T-cell (primary cell): ENCODE data around the gene LYRM4. TPM values are rescaled to one million over a fixed set of nuclear protein-coding genes. Genes with fewer than 3 reads are reported as not detected.

Source experiments
- ATAC-seq, 4 experiments: fragments of 200-7000 bp in 3 of 4; fragments of 150-1000 bp in 1 of 4; cut with Tn5 transposase; replicated peaks in 1 of 4; 1 replicate in 3 of 4; 2 replicates in 1 of 4; pipeline ENCODE4 v1.10.0; 2021; ENCODE audit warnings: moderate library complexity in 3 of 4, mild to moderate bottlenecking in 2 of 4, moderate number of reproducible peaks in 1 of 4
- CTCF ChIA-PET, 2 donors: fragments of 300-600 bp; sonication (Branson Sonifier 250); formaldehyde crosslinking; loops; one replicate each; lab custom pipeline; 2022; ENCODE audit warnings: antibody characterized with exemption in 2 of 2; lab: Charles Lee
- POLR2A ChIA-PET, 2 donors: fragments of 300-600 bp; sonication (Branson Sonifier 250); formaldehyde crosslinking; loops; one replicate each; lab custom pipeline; 2022; ENCODE audit warnings: antibody characterized with exemption in 2 of 2; lab: Charles Lee
- DNase-seq, 35 experiments: peaks; one replicate each; pipeline versions ENCODE4 v3.0.0 to v3.0.0-alpha.2; 2013 to 2023
- H3K27ac ChIP-seq: one replicate; pipeline ENCODE4 v1.5.1; 2013; ENCODE audit warnings: low read length
- H3K27me3 ChIP-seq, 2 experiments: replicated peaks in 1 of 2; 1 replicate in 1 of 2; 2 replicates in 1 of 2; pipeline versions ENCODE4 v1.6.1 to v1.7.0; 2013; ENCODE audit warnings: low read length in 1 of 2, mixed read lengths in 1 of 2; ENCODE audit not compliant: control insufficient read depth in 2 of 2, insufficient read depth in 2 of 2; ENCODE audit errors: extremely low read depth in 1 of 2
- H3K36me3 ChIP-seq, 2 donors: 1 replicate in 1 of 2; 2 replicates in 1 of 2; pipeline versions ENCODE4 v1.6.1 to v1.7.0; 2013; ENCODE audit warnings: low read length in 1 of 2; ENCODE audit not compliant: control insufficient read depth in 2 of 2, insufficient read depth in 1 of 2; ENCODE audit errors: extremely low read depth in 1 of 2
- H3K4me1 ChIP-seq, 2 experiments: 1 replicate in 1 of 2; 2 replicates in 1 of 2; pipeline versions ENCODE4 v1.6.1 to v1.7.0; 2013; ENCODE audit warnings: low read length in 2 of 2, mixed read lengths in 1 of 2; ENCODE audit not compliant: insufficient read depth in 2 of 2, control insufficient read depth in 1 of 2; ENCODE audit errors: extremely low read depth in 1 of 2
- H3K4me3 ChIP-seq, 2 donors: 1 replicate in 1 of 2; 2 replicates in 1 of 2; pipeline versions ENCODE4 v1.5.1 to v1.7.0; 2013; ENCODE audit warnings: mild to moderate bottlenecking in 2 of 2, low read length in 1 of 2, moderate library complexity in 1 of 2; ENCODE audit not compliant: control insufficient read depth in 1 of 2; ENCODE audit errors: extremely low read depth in 1 of 2
- H3K9me3 ChIP-seq: 2 replicates; pipeline ENCODE4 v1.7.0; 2013
- H3K27ac Mint-ChIP-seq, 2 donors: one replicate each; pipeline ENCODE4 v1.8.0; 2020 to 2021; ENCODE audit warnings: mild to moderate bottlenecking in 2 of 2, mixed read lengths in 2 of 2
- H3K27me3 Mint-ChIP-seq, 2 donors: one replicate each; pipeline ENCODE4 v1.8.0; 2021 to 2022; ENCODE audit warnings: mixed read lengths in 2 of 2
- H3K36me3 Mint-ChIP-seq: one replicate; pipeline ENCODE4 v1.8.0; 2021; ENCODE audit warnings: mixed read lengths
- H3K4me1 Mint-ChIP-seq, 3 donors: one replicate each; pipeline ENCODE4 v1.8.0; 2020 to 2022; ENCODE audit warnings: mixed read lengths in 3 of 3, mild to moderate bottlenecking in 1 of 3
- H3K4me3 Mint-ChIP-seq, 3 donors: one replicate each; pipeline ENCODE4 v1.8.0; 2020 to 2022; ENCODE audit warnings: mild to moderate bottlenecking in 3 of 3, mixed read lengths in 3 of 3, moderate library complexity in 3 of 3
- H3K9me3 Mint-ChIP-seq, 3 donors: one replicate each; pipeline ENCODE4 v1.8.0; 2020 to 2022; ENCODE audit warnings: mixed read lengths in 3 of 3
- WGBS: methylation state at CpG from one replicate; pipeline ENCODE4 v1.1.5; 2013; ENCODE audit warnings: missing lambda C conversion rate; ENCODE audit not compliant: insufficient coverage; 5-methylcytosine and 5-hydroxymethylcytosine counted together
- total RNA-seq, 35 experiments: library from RNA in 6 of 35; stranded (reverse) in 6 of 35; fragments of 120-200 nt in 1 of 35; gene quantifications; one replicate each; pipeline versions ENCODE4 v1.2.1 to v1.2.4 and lab custom pipeline; 2013 to 2026

The LYRM4 gene
- total RNA-seq, 5 donors from 2014 or later (not counting 1 experiment from before 2014, with no cell fraction given) = 17.7 to 25.6 (median 20.4) TPM

DNA sequence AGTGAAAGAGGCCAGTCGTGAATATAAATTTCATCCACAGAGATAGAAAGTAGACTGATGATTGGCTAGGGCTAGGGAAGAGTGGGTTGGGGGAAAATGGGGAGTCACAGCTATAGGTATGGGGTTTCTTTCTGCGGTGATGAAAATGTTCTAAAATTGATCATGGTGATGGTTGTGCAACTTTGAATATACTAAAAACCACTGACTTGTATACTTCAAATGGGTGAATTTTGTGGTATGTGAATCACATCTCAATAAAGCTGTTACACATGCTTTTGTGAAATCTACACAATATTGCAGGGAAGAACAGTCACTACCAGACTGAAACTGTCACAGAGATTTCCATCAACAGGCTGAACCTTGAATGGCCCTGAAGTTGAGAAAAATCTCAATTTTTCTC lies 61.5 kb downstream of the LYRM4 start:
- ChIA-PET POLR2A (no interaction called here), CTCF (interaction anchor here in 1 of 2 donors (0.6 kb wide), 1 partner anchor 11 kb away, joined by 3 read pairs; no protein-coding TSS in a partner anchor)
- no CpG with 5 or more reads among the region's 2 CpGs for WGBS
- Mint-ChIP-seq H3K36me3 (peaks cover 15% of the 10 kb centered on the region), H3K27me3 (no peaks in the 10 kb centered on the region), H3K4me3 (no peak overlapping the region), H3K4me1 (peaks cover 0 to 9% (median 0%) of the 10 kb centered on the region in 3 donors), H3K27ac (no peak overlapping the region), H3K9me3 (no peaks in the 10 kb centered on the region)
- no peak overlapping the region for H3K4me3 ChIP-seq
- ATAC-seq = no peak
- no peaks in the 10 kb centered on the region for H3K4me1 ChIP-seq
- H3K27ac ChIP-seq = no peak overlapping the region
- H3K36me3 ChIP-seq = no peaks in the 10 kb centered on the region
- H3K9me3 ChIP-seq = no peaks in the 10 kb centered on the region
- H3K27me3 ChIP-seq = no peaks in the 10 kb centered on the region
- DNase-seq = no peak

DNA sequence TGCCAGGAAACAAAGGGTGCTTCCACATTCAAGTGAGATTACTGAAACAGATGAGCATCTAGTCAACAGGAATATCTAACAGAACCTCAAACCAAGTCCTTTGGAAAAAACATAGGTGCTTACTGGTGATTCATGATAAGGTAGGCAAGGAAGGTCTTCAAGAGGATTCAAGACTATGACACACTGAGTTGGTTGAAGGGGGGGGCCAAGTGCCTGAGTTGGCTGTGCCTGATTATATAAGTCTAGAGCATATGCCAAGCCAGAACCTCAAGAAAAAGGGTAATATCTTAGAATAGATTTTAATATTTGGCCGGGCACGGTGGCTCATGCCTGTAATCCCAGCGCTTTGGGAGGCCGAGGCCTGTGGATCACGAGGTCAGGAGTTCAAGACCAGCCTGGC lies 63.7 kb downstream of the LYRM4 start:
- Histone ChIP-seq H3K27ac (no peak overlapping the region), H3K4me1 (no peaks in the 10 kb centered on the region), H3K27me3 (no peaks in the 10 kb centered on the region), H3K9me3 (no peaks in the 10 kb centered on the region), H3K4me3 (no peak overlapping the region), H3K36me3 (no peaks in the 10 kb centered on the region)
- CTCF ChIA-PET = no interaction called here
- ATAC-seq (no peak), DNase-seq (no peak)
- no peaks in the 10 kb centered on the region for H3K27me3 Mint-ChIP-seq
- 96% methylated on average over 5 of the region's 5 CpGs for WGBS
- H3K27ac Mint-ChIP-seq = no peak overlapping the region
- POLR2A ChIA-PET = no interaction called here
- H3K4me3 Mint-ChIP-seq = no peak overlapping the region
- H3K36me3 Mint-ChIP-seq = peaks cover 15% of the 10 kb centered on the region
- H3K4me1 Mint-ChIP-seq = peaks cover 0 to 9% (median 0%) of the 10 kb centered on the region in 3 donors
- no peaks in the 10 kb centered on the region for H3K9me3 Mint-ChIP-seq

DNA sequence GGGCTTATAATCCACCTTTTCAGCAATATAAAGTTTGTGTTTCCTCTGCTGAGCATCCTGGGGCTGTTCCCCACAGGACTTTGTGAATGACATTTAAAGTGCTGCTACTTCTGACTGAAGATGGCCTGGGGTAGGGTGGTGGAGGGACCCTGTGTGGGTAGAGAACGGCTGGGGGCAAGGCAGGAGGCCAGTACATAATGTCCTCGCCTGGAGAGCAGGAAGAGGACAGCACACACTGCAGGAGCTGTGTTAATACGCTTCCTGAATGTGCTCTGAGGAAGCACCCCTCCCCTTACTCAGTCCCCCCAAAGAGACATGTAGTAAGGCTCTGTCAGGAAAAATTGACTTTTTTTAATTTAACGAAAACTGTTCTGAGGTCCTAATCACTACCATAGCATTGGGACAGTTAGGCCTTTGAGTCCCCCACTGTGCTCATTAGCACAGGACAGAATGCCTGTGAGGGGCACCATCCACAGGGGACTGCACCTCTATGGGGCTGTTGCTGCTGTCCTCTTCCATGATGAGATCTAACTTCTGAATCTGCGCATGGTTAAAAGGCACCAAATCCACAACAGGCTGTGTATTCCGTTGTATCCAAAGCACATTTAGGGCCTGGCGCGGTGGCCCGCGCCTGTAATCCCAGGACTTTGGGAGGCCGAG lies 68.5 kb downstream of the LYRM4 start:
- Histone ChIP-seq H3K9me3 (no peaks in the 10 kb centered on the region), H3K4me3 (no peak overlapping the region), H3K27me3 (no peaks in the 10 kb centered on the region), H3K36me3 (no peaks in the 10 kb centered on the region), H3K4me1 (no peaks in the 10 kb centered on the region), H3K27ac (no peak overlapping the region)
- Mint-ChIP-seq H3K4me3 (no peak overlapping the region), H3K27ac (no peak overlapping the region), H3K9me3 (no peaks in the 10 kb centered on the region), H3K36me3 (peaks cover 15% of the 10 kb centered on the region), H3K4me1 (peaks cover 0 to 5% (median 0%) of the 10 kb centered on the region in 3 donors), H3K27me3 (no peaks in the 10 kb centered on the region)
- 96% methylated on average over 7 of the region's 11 CpGs for WGBS
- DNase-seq (no peak), ATAC-seq (no peak)
- ChIA-PET CTCF (no interaction called here), POLR2A (no interaction called here)

DNA sequence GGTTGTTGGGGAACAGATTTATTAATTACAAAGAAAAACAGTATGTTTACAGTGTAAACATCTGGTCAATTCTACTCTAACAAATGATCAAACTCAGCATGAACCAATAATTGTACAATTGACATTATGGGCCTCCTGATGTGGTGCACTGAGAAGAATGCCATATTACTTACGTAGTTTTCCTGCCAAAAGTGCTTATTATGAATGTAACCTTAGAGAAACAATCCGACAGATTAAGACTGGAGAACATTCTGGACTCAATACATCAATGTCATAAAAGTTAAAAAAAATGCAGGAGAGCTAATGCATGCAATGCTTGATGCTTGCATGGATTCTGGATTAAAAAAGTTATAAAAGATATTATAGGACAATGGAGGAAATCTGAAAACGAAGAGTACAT lies 69.0 kb downstream of the LYRM4 start:
- Histone ChIP-seq H3K4me1 (no peaks in the 10 kb centered on the region), H3K4me3 (no peak overlapping the region), H3K9me3 (no peaks in the 10 kb centered on the region), H3K36me3 (no peaks in the 10 kb centered on the region), H3K27me3 (no peaks in the 10 kb centered on the region), H3K27ac (no peak overlapping the region)
- H3K9me3 Mint-ChIP-seq = no peaks in the 10 kb centered on the region
- WGBS = no CpG with 5 or more reads among the region's 3 CpGs
- no peaks in the 10 kb centered on the region for H3K27me3 Mint-ChIP-seq
- peaks cover 11% of the 10 kb centered on the region for H3K36me3 Mint-ChIP-seq
- POLR2A ChIA-PET = no interaction called here
- H3K27ac Mint-ChIP-seq = no peak overlapping the region
- ATAC-seq = no peak
- H3K4me3 Mint-ChIP-seq = no peak overlapping the region
- CTCF ChIA-PET = no interaction called here
- peaks cover 0 to 5% (median 0%) of the 10 kb centered on the region in 3 donors for H3K4me1 Mint-ChIP-seq
- no peak for DNase-seq

DNA sequence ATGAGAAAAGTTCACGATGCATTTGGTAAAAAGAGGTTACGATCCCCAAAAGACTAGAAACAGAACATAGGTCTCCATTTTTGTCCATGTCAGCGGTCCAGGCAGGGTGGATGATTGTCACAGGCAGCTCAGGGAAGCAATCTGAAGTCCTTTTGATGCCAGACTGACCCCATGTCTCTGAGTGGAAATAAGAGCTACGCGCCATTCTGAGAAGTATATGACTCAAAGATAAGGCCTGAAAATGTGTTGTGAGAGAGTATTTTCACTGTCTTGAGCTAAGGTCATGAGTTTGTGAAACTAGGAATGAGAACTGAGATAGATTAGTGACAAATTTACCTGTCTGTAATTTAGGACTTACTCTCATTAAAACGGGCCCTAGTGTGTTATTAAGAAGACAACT lies 69.5 kb downstream of the LYRM4 start:
- no peaks in the 10 kb centered on the region for H3K27me3 Mint-ChIP-seq
- no peaks in the 10 kb centered on the region for H3K4me1 ChIP-seq
- H3K4me3 ChIP-seq = no peak overlapping the region
- ATAC-seq (no peak), DNase-seq (no peak)
- peaks cover 0 to 5% (median 0%) of the 10 kb centered on the region in 3 donors for H3K4me1 Mint-ChIP-seq
- POLR2A ChIA-PET = no interaction called here
- no peak overlapping the region for H3K4me3 Mint-ChIP-seq
- WGBS = 100% methylated on average over 5 of the region's 6 CpGs
- H3K36me3 ChIP-seq = no peaks in the 10 kb centered on the region
- CTCF ChIA-PET = no interaction called here
- peaks cover 13% of the 10 kb centered on the region for H3K36me3 Mint-ChIP-seq
- no peak overlapping the region for H3K27ac ChIP-seq
- H3K27ac Mint-ChIP-seq = no peak overlapping the region
- H3K27me3 ChIP-seq = no peaks in the 10 kb centered on the region
- H3K9me3 Mint-ChIP-seq = no peaks in the 10 kb centered on the region
- H3K9me3 ChIP-seq = no peaks in the 10 kb centered on the region

DNA sequence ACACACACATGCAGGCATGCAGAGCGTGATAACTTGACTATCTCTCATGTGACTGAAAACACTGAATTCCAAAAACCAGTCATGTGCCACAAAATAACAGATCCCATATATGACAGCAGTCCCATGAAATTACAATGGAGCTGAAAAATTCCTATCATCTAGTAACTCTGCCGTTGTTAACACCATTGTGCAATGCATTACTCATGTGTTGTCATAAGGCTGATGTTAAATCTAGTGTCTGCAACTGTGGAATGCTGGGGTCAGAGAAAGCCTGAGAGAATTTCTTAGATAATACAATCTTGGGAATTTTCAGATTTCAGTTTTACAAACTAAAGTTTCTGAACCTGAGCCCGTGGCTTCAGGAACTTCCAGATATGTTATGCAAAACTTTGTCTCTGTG lies 70.2 kb downstream of the LYRM4 start:
- no peaks in the 10 kb centered on the region for H3K4me1 ChIP-seq
- no peaks in the 10 kb centered on the region for H3K36me3 ChIP-seq
- no peak for ATAC-seq
- no peak overlapping the region for H3K4me3 ChIP-seq
- H3K4me3 Mint-ChIP-seq = no peak overlapping the region
- peaks cover 13% of the 10 kb centered on the region for H3K36me3 Mint-ChIP-seq
- CTCF ChIA-PET = no interaction called here
- H3K27me3 Mint-ChIP-seq = no peaks in the 10 kb centered on the region
- WGBS = 100% methylated on average over 1 of the region's 3 CpGs
- no peak for DNase-seq
- no peaks in the 10 kb centered on the region for H3K27me3 ChIP-seq
- H3K4me1 Mint-ChIP-seq = no peaks in the 10 kb centered on the region
- H3K9me3 ChIP-seq = no peaks in the 10 kb centered on the region
- H3K27ac Mint-ChIP-seq = no peak overlapping the region
- POLR2A ChIA-PET = interaction anchor here in 1 of 2 donors (0.6 kb wide), 1 partner anchor 14 kb away, joined by 3 read pairs; no protein-coding TSS in a partner anchor
- no peak overlapping the region for H3K27ac ChIP-seq
- no peaks in the 10 kb centered on the region for H3K9me3 Mint-ChIP-seq
